Measurements from ENCODE around the gene CABP4.

Gene CABP4

GRCh38 chr11:67499808-67500483, 44.8 kb downstream of the CABP4 start:
- DNase-seq: no peak

- no peak for DNase-seq
Observed at GRCh38 chr11:67500484-67500821, 45.3 kb downstream of the CABP4 start.

GRCh38 chr11:67500831-67501715, 45.9 kb downstream of the CABP4 start:
- DNase-seq: no peak

GRCh38 chr11:67501854-67502253, 46.7 kb downstream of the CABP4 start:
- no peak for DNase-seq

GRCh38 chr11:67502328-67502979, 47.3 kb downstream of the CABP4 start:
- DNase-seq: no peak

GRCh38 chr11:67503119-67504004, 48.2 kb downstream of the CABP4 start:
- no peak for DNase-seq

GRCh38 chr11:67504005-67504949, 49.1 kb downstream of the CABP4 start:
- DNase-seq: peak; percentile 58

- DNase-seq: peak; percentile 79
Observed at GRCh38 chr11:67504950-67505581, 49.9 kb downstream of the CABP4 start, which contains the start of gene PITPNM1. Gene PITPNM1 (minus strand): TSS chr11:67505363. CDS start chr11:67504180, 1,183 bp downstream.

- DNase-seq: peak; percentile 91
Observed at GRCh38 chr11:67505605-67506396, 50.6 kb downstream of the CABP4 start.

- DNase-seq: no peak
Observed at GRCh38 chr11:67506426-67507051, 51.4 kb downstream of the CABP4 start.

- no peak for DNase-seq
Observed at GRCh38 chr11:67507242-67507863, 52.2 kb downstream of the CABP4 start.

GRCh38 chr11:67507864-67508485, 52.8 kb downstream of the CABP4 start, which contains the start of gene CDK2AP2:
Gene CDK2AP2 (minus strand): TSS chr11:67508162. CDS start chr11:67508082, 80 bp downstream.
- peak; percentile 98 for DNase-seq

GRCh38 chr11:67508486-67509121, 53.5 kb downstream of the CABP4 start:
- peak; percentile 98 for DNase-seq

GRCh38 chr11:67510023-67510345, 54.8 kb downstream of the CABP4 start:
- no peak for DNase-seq
